ENCODE measurements around the gene TCF7L2.

GRCh38 chr10:112999102-112999501 is 49.1 kb downstream of the TCF7L2 start:
- TF ChIP-seq CTCF (IDR thresholded peaks at IDR 0.05) (no peak), POLR2A (IDR thresholded peaks at IDR 0.05) (no peak), POLR2AphosphoS5 (IDR thresholded peaks at IDR 0.05) (no peak)

Data from stomach (tissue), 4 donors.